Central memory CD8-positive, alpha-beta T cell (primary cell): Measurements from ENCODE around the gene POLA1.
"Not testable (repeated sequence)": the region's sequence is repeated elsewhere in the genome, so short reads cannot be mapped to it uniquely, and the experiment has no call there.

ENCODE experiments used
- ATAC-seq: fragments of 150-1000 bp; cut with Tn5 transposase; replicated peaks from 2 replicates; pipeline ENCODE4 v1.10.0; 2022; ENCODE audit warnings: mild to moderate bottlenecking, moderate FRiP score, moderate number of reproducible peaks; ENCODE audit not compliant: poor library complexity, severe bottlenecking; ENCODE audit errors: extremely low read depth
- DNase-seq, 2 donors: peaks; one replicate each; pipeline ENCODE4 v3.0.0; 2021; ENCODE audit warnings: low spot score in 2 of 2
- H3K27ac Mint-ChIP-seq: one replicate; pipeline ENCODE4 v1.8.0; 2022; ENCODE audit warnings: low read depth, mild to moderate bottlenecking, moderate library complexity, mixed read lengths
- H3K27me3 Mint-ChIP-seq: one replicate; pipeline ENCODE4 v1.8.0; 2022; ENCODE audit warnings: mixed read lengths
- H3K36me3 Mint-ChIP-seq: one replicate; pipeline ENCODE4 v1.8.0; 2022; ENCODE audit warnings: mild to moderate bottlenecking, moderate library complexity, mixed read lengths; ENCODE audit not compliant: insufficient read depth
- H3K4me1 Mint-ChIP-seq: one replicate; pipeline ENCODE4 v1.8.0; 2022; ENCODE audit warnings: mixed read lengths
- H3K4me3 Mint-ChIP-seq: one replicate; pipeline ENCODE4 v1.8.0; 2022; ENCODE audit warnings: mild to moderate bottlenecking, moderate library complexity, mixed read lengths
- H3K9me3 Mint-ChIP-seq: one replicate; pipeline ENCODE4 v1.8.0; 2022; ENCODE audit warnings: mixed read lengths

Gene POLA1

DNA sequence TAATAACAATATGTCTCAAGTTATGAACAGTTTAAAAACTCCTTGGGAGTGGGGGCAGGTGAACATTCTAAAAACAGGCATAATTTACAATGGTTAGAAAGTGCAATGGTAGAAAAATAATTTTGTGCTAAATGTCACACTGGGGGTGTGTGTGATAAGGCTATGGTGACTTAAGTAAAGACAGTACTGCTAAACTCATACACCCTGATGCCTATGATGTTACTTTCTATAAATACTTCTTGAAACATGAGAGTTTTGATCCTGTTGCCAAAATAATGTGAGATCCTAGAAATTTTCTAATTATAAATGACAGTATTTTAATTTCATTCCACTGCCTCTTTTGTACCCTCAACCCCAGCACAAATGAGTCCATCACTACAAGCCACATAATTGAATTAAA is 144.2 kb downstream of the POLA1 start:
- DNase-seq = no peak
- Mint-ChIP-seq H3K9me3 (no peaks in the 10 kb centered on the region), H3K27me3 (no peaks in the 10 kb centered on the region), H3K36me3 (no peaks in the 10 kb centered on the region), H3K27ac (no peak overlapping the region), H3K4me3 (no peak overlapping the region), H3K4me1 (no peaks in the 10 kb centered on the region)
- ATAC-seq = no peak

DNA sequence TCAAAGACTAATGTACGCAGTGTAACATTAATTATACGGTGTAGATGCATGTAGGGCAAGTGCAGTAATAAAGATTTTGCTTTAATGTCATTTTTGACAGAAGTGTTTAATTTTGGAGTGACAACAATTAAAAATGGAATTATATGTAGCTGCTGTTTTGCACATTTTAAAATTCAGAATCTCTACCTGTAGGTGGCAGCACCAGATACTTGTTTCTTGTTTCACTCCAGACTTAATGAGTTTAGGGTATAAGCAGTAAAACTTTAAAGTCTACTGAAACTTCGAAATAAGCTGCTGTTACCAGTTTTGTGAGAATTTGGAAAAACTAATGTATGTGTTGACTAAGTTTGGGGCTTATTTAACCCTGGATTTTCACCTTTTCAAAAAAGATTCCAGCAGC is 144.9 kb downstream of the POLA1 start:
- Mint-ChIP-seq H3K4me1 (no peaks in the 10 kb centered on the region), H3K4me3 (no peak overlapping the region), H3K27me3 (no peaks in the 10 kb centered on the region), H3K36me3 (no peaks in the 10 kb centered on the region), H3K9me3 (no peaks in the 10 kb centered on the region), H3K27ac (no peak overlapping the region)
- no peak for DNase-seq
- ATAC-seq = no peak

DNA sequence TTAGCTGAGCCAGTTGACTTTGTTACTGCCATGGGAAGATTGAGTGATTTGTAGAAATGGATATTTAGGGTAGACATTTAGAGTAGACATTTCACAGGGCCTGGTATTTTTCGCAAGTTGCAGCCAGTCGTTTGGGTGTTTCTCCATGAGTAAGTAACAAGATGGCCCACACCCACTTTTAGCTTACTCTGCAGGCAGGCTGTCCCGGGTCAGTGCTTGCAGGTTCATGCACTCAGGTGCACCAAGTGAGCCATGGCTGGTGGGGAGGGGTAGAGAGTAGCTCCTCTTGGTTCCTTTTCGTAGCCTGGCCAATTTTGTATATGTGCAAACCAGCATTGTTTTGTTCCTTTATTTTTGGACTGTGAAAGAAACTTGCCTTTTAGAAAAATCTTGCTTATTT is 145.6 kb downstream of the POLA1 start:
- Mint-ChIP-seq H3K9me3 (no peaks in the 10 kb centered on the region), H3K4me1 (no peaks in the 10 kb centered on the region), H3K27me3 (no peaks in the 10 kb centered on the region), H3K27ac (no peak overlapping the region), H3K4me3 (no peak overlapping the region), H3K36me3 (no peaks in the 10 kb centered on the region)
- ATAC-seq = no peak
- DNase-seq = no peak

DNA sequence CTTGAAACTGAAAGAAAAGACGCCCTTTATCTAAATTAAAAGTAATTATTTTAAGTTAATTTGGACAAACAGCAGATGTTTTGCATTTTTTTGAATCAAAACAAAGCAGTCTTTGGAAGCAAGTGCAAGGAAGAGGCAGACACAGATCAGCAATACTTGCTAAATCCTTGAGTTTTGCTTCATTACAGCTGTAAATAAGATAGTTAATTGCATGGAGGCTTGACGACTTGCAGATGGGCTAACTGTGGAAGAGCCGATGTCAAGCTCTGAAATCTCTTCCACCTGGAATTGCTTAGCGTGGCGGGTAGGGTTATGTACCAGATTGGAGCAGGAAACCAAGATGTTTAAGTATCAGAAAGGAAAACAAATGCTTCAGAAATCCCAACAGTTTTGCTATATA is 148.8 kb downstream of the POLA1 start:
- no peak for DNase-seq
- no peaks in the 10 kb centered on the region for H3K27me3 Mint-ChIP-seq
- H3K27ac Mint-ChIP-seq = no peak overlapping the region
- no peak overlapping the region for H3K4me3 Mint-ChIP-seq
- no peak for ATAC-seq
- peaks cover 3% of the 10 kb centered on the region for H3K36me3 Mint-ChIP-seq
- no peaks in the 10 kb centered on the region for H3K4me1 Mint-ChIP-seq
- no peaks in the 10 kb centered on the region for H3K9me3 Mint-ChIP-seq

DNA sequence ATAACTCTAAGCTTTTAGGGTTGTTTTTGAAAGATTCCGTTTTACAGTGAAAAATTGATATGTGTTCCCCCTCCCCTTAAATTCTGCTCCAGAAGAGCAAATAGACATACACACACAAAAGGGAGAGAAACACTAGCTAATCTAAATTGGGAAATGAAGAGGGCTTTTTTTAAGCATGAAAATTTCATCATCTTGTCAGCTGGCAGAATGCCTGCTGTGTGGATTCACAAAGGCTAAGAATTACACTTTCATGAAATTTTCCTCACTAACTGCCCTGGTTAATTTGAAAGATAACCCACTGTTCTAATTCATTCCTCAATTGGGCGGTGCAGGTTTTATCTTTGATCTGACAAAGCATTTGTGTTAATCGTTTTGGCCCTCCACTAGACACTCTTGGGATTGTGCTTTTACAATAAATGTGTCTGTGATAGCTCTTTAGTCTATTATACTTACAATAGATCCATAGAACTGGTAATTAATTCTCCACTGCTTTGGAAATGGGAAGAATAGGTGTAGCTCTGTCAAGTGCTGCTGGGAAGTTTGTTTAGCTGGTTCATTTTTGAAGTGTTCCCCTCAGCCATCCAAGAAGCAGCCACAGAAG is 152.9 kb downstream of the POLA1 start:
- Mint-ChIP-seq H3K27me3 (no peaks in the 10 kb centered on the region), H3K27ac (no peak overlapping the region)
- DNase-seq = no peak

DNA sequence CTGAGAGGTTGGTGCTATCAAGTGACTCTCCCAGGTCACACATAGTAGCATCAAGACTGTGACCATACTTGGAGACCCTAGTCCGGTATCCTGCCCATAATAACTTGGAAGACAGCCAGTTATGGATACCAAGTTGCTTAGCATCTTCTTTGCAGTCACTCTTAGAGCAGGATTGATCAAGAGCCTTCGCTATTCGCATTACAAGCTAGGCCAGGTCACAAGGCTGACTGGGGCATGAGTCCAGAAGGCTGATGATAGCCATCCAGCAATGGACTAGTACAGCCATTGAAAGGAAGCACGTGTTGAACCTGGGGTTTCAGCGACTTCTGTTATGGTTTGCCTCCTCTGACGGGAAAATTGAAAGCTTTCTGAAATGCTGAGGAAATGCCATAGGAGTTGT is 157.6 kb downstream of the POLA1 start:
- ATAC-seq (no peak), DNase-seq (no peak)
- H3K27ac Mint-ChIP-seq = no peak overlapping the region
- no peak overlapping the region for H3K4me3 Mint-ChIP-seq
- H3K4me1 Mint-ChIP-seq = no peaks in the 10 kb centered on the region
- no peaks in the 10 kb centered on the region for H3K9me3 Mint-ChIP-seq
- no peaks in the 10 kb centered on the region for H3K27me3 Mint-ChIP-seq
- H3K36me3 Mint-ChIP-seq = peaks cover 1% of the 10 kb centered on the region

More for the DNA sequence above, 152.9 kb downstream of the POLA1 start:
- H3K4me3 Mint-ChIP-seq = no peak overlapping the region
- peaks cover 3% of the 10 kb centered on the region for H3K36me3 Mint-ChIP-seq
- H3K4me1 Mint-ChIP-seq = no peaks in the 10 kb centered on the region
- ATAC-seq = no peak
- H3K9me3 Mint-ChIP-seq = no peaks in the 10 kb centered on the region

DNA sequence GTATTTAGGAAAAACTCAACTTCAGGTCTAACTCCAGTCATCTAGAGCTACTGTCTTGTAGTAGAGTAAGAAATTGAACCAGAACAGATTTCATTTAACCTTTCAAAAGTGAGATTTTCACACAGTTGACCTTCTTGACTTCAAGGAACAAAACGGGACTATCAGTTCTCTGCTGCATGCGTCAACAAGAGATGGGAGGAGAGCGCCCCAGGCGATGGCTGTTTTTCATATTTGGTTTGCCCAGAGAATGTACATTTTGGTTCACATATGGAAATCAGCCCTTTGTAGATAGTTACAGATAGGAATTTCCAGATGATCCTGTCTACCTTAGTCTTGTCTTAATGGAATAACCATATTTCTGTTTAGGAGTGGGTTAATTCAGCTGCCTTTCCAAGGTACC is 158.1 kb downstream of the POLA1 start:
- Mint-ChIP-seq H3K9me3 (no peaks in the 10 kb centered on the region), H3K36me3 (peaks cover 1% of the 10 kb centered on the region), H3K27ac (no peak overlapping the region), H3K4me3 (no peak overlapping the region), H3K4me1 (no peaks in the 10 kb centered on the region), H3K27me3 (no peaks in the 10 kb centered on the region)
- DNase-seq = no peak
- ATAC-seq = no peak

DNA sequence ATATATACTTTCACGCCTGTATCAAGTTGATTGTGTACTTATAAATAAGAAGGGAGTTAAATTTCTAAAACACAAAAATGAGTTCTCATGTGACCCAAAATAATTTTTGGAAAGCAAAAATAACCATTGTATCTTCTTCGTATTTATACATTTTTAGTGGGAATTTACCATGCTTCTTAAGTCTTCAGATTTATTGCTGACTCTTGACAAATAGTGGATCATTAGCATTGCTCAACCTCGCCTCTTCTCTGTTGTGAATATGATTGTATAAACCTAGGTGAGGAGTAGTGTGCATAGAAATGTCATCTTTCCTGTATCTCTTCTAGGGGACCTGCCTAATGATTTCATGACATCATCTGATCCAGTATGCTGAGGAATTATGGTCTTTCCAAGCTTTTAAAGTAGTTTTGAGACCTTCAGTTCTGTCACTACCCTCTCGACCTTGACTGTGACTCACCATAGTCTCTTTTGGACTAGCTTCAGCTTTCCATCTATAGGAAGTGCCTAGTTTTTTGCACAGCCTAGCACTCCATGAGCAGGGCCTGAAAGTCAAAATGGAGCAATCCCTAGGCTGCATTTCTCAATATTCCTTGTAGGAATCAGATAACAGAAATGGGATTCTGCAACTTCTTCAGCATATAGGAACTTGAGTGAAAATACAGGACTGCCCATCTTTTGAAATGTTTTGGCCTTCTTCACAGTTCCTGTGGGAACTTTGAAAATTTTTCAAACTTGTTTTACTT is 164.5 kb downstream of the POLA1 start:
- Mint-ChIP-seq H3K4me1 (no peaks in the 10 kb centered on the region), H3K27ac (no peak overlapping the region), H3K4me3 (no peak overlapping the region), H3K9me3 (no peaks in the 10 kb centered on the region), H3K36me3 (peaks cover 2% of the 10 kb centered on the region), H3K27me3 (no peaks in the 10 kb centered on the region)
- ATAC-seq (no peak), DNase-seq (no peak)

DNA sequence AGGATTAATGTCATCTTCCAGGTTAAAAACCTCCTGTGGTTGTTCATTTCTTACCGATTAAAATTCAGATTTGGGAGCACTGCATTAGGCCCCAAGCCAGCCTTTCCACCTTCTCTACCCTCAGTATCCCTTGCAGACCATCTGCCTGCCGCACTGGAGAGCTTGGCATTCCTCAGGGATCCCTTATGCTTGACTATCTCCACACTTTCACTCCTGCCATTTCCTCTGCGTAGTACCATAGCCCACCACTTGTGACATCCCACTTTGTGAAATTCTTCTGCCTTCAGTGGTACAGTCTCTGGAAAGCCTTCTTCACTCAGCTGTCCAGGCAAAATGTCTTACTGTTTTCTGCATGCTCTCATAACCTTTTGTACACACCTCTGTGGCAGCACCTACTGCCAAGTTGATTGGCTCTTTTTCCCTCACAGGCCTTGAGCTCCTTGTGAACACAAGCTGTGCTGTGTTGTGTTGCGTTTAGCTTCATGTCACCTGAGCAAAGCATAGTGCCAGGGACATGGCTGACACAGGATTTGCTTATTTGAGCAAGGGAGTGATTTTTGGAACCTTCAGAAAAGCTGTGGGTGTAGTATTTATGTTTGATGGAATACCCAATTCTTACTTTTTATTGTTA is 165.6 kb downstream of the POLA1 start:
- Mint-ChIP-seq H3K4me1 (no peaks in the 10 kb centered on the region), H3K36me3 (peaks cover 2% of the 10 kb centered on the region), H3K4me3 (no peak overlapping the region), H3K9me3 (no peaks in the 10 kb centered on the region), H3K27ac (no peak overlapping the region), H3K27me3 (no peaks in the 10 kb centered on the region)
- DNase-seq (no peak), ATAC-seq (no peak)

DNA sequence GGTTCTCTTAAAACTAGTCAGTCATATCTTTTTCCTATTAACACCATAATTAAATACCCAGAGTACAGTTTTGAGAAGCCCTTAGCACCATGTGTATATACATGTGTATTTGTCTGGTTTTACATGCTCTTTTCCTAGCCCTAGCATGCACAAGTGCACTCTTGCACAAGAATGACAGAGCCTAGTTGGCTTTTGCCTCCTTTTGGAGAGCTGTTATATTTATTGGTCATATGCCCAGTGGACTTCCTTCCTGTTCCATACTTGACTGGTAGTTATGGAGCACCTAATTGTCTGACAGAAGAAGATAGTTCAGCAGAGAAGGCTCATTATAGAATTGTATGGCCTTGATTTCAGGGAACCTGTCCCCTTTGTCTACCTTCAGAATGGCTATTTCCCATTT is 166.4 kb downstream of the POLA1 start:
- no peaks in the 10 kb centered on the region for H3K27me3 Mint-ChIP-seq
- no peak overlapping the region for H3K4me3 Mint-ChIP-seq
- DNase-seq (no peak), ATAC-seq (no peak)
- no peak overlapping the region for H3K27ac Mint-ChIP-seq
- no peaks in the 10 kb centered on the region for H3K4me1 Mint-ChIP-seq
- peaks cover 2% of the 10 kb centered on the region for H3K36me3 Mint-ChIP-seq
- H3K9me3 Mint-ChIP-seq = no peaks in the 10 kb centered on the region

DNA sequence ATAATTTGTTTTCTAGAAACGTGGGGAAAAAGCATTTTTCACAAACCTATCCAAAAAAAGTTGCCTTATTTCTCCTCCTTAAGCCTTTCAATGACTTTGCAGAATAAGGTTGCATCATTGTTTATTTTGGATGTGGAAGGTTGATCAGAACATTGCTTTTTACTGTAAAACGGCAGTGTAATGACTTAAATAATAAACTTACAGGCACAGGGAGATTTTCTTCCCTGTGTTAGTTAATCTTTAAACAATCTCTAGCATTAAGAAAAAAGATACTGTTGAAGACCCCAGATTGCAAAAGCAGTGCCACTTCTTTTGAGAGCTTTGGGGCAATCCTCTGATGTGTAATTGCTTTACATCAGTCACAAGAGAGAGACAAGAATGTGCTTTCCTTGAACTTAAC is 168.6 kb downstream of the POLA1 start:
- no peak overlapping the region for H3K27ac Mint-ChIP-seq
- no peaks in the 10 kb centered on the region for H3K27me3 Mint-ChIP-seq
- no peak overlapping the region for H3K4me3 Mint-ChIP-seq
- no peak for ATAC-seq
- no peaks in the 10 kb centered on the region for H3K4me1 Mint-ChIP-seq
- no peak for DNase-seq
- H3K36me3 Mint-ChIP-seq = peaks cover 2% of the 10 kb centered on the region
- H3K9me3 Mint-ChIP-seq = no peaks in the 10 kb centered on the region

DNA sequence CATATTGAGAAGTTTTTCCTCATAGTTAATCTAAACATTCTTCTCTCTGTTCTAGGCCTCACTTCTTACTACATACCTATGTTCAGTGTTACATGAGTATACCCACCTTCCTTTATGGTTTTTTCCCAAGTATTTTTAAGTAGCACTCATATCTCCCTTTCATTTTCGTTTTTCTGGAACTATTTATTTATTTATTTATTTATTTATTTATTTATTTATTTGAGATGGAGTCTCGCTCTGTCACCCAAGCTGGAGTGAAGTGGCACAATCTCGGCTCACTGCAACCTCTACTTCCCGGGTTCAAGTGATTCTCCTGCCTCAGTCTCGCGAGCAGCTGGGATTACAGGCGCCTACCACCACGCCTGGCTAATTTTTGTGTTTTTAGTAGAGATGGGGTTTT is 170.1 kb downstream of the POLA1 start:
- H3K4me1 Mint-ChIP-seq = not testable (repeated sequence)

DNA sequence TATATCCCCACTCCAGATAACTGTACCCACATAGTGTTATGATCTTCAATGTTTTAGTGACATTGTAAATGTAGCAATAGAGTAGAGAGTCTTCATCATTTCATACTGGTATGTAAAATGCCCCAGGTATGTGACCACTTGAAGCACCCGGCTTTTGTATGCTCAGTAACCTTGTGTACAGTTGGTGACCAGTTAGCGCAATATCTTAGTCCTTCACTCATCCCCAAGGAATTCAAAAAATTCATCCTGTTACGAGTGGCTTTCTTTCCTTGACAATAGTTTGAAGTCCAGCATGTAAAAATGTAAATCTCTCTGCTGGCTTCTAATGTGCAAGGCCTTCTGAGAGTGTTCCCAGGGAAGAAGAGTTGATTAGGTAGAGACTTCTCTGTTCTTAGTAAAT is 176.4 kb downstream of the POLA1 start:
- ATAC-seq (no peak), DNase-seq (no peak)
- no peak overlapping the region for H3K4me3 Mint-ChIP-seq
- H3K36me3 Mint-ChIP-seq = peaks cover 3% of the 10 kb centered on the region
- H3K9me3 Mint-ChIP-seq = no peaks in the 10 kb centered on the region
- no peak overlapping the region for H3K27ac Mint-ChIP-seq
- no peaks in the 10 kb centered on the region for H3K4me1 Mint-ChIP-seq
- no peaks in the 10 kb centered on the region for H3K27me3 Mint-ChIP-seq

More for the DNA sequence above, 170.1 kb downstream of the POLA1 start:
- H3K9me3 Mint-ChIP-seq, H3K27ac Mint-ChIP-seq, H3K36me3 Mint-ChIP-seq, H3K27me3 Mint-ChIP-seq, DNase-seq, ATAC-seq, H3K4me3 Mint-ChIP-seq: not testable (repeated sequence)
